ENCODE measurements around the gene DHX34. TPM values are rescaled to one million over a fixed set of nuclear protein-coding genes. Genes with fewer than 3 reads are reported as not detected.
A peak's percentile ranks its signal among the peaks of the same experiment; 100 is the strongest.
"Not testable (repeated sequence)": the region's sequence is repeated elsewhere in the genome, so short reads cannot be mapped to it uniquely, and the experiment has no call there.

Gene DHX34
- total RNA-seq, 1 donor: 11.6 TPM

GRCh38 chr19:47340477-47341208, 8.5 kb upstream of the DHX34 start:
- DNase-seq (ENCODE audit: low read depth): no peak
- TF ChIP-seq, protein P1, sequence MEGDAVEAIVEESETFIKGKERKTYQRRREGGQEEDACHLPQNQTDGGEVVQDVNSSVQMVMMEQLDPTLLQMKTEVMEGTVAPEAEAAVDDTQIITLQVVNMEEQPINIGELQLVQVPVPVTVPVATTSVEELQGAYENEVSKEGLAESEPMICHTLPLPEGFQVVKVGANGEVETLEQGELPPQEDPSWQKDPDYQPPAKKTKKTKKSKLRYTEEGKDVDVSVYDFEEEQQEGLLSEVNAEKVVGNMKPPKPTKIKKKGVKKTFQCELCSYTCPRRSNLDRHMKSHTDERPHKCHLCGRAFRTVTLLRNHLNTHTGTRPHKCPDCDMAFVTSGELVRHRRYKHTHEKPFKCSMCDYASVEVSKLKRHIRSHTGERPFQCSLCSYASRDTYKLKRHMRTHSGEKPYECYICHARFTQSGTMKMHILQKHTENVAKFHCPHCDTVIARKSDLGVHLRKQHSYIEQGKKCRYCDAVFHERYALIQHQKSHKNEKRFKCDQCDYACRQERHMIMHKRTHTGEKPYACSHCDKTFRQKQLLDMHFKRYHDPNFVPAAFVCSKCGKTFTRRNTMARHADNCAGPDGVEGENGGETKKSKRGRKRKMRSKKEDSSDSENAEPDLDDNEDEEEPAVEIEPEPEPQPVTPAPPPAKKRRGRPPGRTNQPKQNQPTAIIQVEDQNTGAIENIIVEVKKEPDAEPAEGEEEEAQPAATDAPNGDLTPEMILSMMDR (IDR thresholded peaks at IDR 0.05; ENCODE audit: insufficient read depth, low read length): no peak
- H3K4me3 ChIP-seq (ENCODE audit: low read depth, low read length): no peak overlapping the region

GRCh38 chr19:47341734-47342133, 7.4 kb upstream of the DHX34 start:
- no peak overlapping the region for H3K4me3 ChIP-seq (ENCODE audit: low read depth, low read length)
- DNase-seq (ENCODE audit: low read depth): no peak
- TF ChIP-seq, protein P1 (IDR thresholded peaks at IDR 0.05; ENCODE audit: insufficient read depth, low read length): no peak

DNA sequence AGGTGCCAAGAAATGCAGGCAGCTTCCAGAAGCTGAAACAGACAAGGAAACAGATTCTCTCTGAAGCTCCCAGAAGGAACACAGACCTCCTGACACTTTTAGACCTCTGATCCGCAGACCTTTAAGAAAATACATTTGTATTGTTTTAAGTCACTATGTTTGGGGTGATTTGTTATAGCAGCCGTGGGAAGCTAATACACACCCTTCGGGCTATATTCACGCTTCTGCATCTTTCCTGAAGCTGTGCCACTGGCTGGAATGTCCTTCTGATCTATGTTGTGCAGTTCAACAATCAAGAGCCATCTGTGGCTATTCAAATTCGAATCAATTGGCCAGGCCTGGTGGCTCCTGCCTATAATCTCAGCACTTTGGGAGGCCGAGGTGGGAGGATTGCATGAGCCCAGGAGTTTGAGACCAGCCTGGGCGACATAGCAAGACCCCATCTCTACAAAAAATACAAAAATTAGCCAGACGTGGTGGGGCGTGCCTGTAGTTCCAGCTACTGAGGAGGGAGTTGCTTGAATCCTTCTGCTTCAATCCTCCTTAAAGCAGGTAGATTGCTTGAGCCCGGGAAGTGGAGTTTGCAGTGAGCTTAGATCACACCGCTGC, 5.8 kb upstream of the DHX34 start:
- TF ChIP-seq, protein P1 (IDR thresholded peaks at IDR 0.05; ENCODE audit: insufficient read depth, low read length): no peak
- DNase-seq (ENCODE audit: low read depth): no peak
- no peak overlapping the region for H3K4me3 ChIP-seq (ENCODE audit: low read depth, low read length)

GRCh38 chr19:47344425-47344824, 4.7 kb upstream of the DHX34 start:
- TF ChIP-seq, protein P1 (IDR thresholded peaks at IDR 0.05; ENCODE audit: insufficient read depth, low read length): no peak
- no peak overlapping the region for H3K4me3 ChIP-seq (ENCODE audit: low read depth, low read length)

DNA sequence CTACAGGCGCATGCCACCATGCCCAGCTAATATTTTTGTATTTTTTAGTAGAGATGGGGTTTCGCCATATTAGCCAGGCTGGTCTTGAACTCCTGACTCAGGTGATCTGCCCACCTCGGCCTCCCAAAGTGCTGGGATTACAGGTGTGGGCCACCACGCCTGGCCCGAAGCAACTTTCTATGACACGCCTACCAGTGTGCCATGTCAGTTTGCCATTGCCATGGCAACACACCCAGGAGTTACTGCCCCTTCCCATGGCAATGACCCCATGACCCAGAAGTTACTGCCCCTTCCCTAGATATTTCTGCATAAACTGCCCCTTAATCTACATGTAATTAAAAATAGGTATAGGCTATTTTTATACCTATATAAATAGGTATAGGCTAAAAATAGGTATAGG, 3.1 kb upstream of the DHX34 start:
- DNase-seq (ENCODE audit: low read depth); H3K4me3 ChIP-seq (ENCODE audit: low read depth, low read length): not testable (repeated sequence)

More at GRCh38 chr19:47344425-47344824, 4.7 kb upstream of the DHX34 start:
- DNase-seq (ENCODE audit: low read depth): no peak

DNA sequence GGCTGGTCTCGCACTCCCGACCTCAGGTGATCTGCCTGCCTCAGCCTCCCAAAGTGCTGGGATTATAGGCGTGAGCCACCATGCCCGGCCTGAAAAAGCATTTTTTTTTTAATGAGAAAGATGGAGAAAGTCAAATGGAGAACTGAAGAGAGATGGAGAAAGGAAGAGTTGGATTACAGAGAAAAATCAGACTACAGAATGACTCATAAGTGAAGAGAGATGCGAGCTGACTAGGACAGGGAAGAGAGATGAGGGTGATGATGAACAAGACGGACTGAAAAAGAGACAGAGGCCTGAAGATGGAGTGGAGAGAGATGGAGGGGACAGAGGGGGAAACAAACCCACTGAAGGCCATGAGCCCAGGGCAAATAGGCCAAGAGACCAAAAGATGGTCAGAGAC, 1.5 kb downstream of the DHX34 start:
- TF ChIP-seq, protein P1 (IDR thresholded peaks at IDR 0.05; ENCODE audit: insufficient read depth, low read length): no peak
- no peak for DNase-seq (ENCODE audit: low read depth)
- H3K4me3 ChIP-seq (ENCODE audit: low read depth, low read length): no peak overlapping the region

GRCh38 chr19:47351548-47351947, 2.4 kb downstream of the DHX34 start:
- peak; percentile 32 for DNase-seq (ENCODE audit: low read depth)
- TF ChIP-seq, protein P1 (IDR thresholded peaks at IDR 0.05; ENCODE audit: insufficient read depth, low read length): no peak
- H3K4me3 ChIP-seq (ENCODE audit: low read depth, low read length): no peak overlapping the region

Data from fibroblast of the aortic adventitia (primary cell).